Activated CD4-positive, alpha-beta T cell treated with anti-CD3 and anti-CD28 coated beads for 24 hours (primary cell): ENCODE measurements around the gene BAZ2B.
"Not testable (repeated sequence)": the region's sequence is repeated elsewhere in the genome, so short reads cannot be mapped to it uniquely, and the experiment has no call there.

Experiments used
- DNase-seq, 2 donors: peaks; one replicate each; pipeline ENCODE4 v3.0.0-alpha.2; 2020; ENCODE audit warnings: low read depth in 2 of 2

Gene BAZ2B, protein sequence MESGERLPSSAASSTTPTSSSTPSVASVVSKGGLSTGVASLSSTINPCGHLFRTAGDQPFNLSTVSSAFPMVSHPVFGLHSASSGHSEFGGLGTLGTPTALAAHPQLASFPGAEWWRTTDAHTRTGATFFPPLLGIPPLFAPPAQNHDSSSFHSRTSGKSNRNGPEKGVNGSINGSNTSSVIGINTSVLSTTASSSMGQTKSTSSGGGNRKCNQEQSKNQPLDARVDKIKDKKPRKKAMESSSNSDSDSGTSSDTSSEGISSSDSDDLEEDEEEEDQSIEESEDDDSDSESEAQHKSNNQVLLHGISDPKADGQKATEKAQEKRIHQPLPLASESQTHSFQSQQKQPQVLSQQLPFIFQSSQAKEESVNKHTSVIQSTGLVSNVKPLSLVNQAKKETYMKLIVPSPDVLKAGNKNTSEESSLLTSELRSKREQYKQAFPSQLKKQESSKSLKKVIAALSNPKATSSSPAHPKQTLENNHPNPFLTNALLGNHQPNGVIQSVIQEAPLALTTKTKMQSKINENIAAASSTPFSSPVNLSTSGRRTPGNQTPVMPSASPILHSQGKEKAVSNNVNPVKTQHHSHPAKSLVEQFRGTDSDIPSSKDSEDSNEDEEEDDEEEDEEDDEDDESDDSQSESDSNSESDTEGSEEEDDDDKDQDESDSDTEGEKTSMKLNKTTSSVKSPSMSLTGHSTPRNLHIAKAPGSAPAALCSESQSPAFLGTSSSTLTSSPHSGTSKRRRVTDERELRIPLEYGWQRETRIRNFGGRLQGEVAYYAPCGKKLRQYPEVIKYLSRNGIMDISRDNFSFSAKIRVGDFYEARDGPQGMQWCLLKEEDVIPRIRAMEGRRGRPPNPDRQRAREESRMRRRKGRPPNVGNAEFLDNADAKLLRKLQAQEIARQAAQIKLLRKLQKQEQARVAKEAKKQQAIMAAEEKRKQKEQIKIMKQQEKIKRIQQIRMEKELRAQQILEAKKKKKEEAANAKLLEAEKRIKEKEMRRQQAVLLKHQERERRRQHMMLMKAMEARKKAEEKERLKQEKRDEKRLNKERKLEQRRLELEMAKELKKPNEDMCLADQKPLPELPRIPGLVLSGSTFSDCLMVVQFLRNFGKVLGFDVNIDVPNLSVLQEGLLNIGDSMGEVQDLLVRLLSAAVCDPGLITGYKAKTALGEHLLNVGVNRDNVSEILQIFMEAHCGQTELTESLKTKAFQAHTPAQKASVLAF (N-terminal part only)

DNA sequence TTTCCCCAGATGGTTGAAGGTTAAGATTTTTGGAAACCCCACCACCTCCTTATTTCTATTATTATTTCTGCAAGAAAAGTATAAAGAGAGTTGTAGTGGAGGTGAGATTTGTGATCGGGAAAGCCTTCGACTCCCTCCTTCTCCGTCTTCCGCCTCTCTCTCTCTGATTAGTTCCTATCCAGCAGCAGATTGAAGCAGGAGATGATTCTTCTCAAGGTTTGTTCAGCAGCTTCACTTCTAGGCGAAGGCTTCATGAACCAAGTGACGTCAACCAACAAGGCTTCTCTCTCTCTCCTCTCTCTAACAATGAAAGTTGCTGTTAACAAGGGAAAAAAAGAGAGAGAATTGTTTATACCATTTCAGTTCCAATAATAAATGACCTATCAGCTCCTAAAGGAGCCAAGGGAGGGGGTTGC, at the start of gene BAZ2B:
BAZ2B (minus strand) TSS at position 263 of the 416 bp plus-strand sequence. CDS start 137,829 bp downstream, outside the sequence.
- DNase-seq: no peak

DNA sequence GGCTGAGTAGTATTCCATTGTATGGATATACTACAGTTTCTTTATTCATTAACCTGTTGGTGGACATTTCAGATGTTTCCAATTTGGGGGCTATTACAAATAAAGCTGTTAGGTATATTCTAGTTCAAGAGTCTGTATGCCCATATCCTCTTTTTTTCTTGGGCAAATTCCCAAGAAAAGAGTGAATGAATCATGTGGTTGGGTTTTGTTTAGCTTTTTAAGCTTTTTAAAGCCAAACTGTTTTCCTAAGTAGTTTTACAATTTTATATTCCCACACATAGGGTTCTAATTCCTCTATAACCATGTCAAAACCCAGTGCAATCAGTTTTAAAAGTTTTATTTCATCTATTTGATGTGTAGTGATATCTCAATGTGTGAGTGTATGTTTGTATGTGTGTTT, 44.9 kb upstream of the BAZ2B start:
- DNase-seq: no peak

DNA sequence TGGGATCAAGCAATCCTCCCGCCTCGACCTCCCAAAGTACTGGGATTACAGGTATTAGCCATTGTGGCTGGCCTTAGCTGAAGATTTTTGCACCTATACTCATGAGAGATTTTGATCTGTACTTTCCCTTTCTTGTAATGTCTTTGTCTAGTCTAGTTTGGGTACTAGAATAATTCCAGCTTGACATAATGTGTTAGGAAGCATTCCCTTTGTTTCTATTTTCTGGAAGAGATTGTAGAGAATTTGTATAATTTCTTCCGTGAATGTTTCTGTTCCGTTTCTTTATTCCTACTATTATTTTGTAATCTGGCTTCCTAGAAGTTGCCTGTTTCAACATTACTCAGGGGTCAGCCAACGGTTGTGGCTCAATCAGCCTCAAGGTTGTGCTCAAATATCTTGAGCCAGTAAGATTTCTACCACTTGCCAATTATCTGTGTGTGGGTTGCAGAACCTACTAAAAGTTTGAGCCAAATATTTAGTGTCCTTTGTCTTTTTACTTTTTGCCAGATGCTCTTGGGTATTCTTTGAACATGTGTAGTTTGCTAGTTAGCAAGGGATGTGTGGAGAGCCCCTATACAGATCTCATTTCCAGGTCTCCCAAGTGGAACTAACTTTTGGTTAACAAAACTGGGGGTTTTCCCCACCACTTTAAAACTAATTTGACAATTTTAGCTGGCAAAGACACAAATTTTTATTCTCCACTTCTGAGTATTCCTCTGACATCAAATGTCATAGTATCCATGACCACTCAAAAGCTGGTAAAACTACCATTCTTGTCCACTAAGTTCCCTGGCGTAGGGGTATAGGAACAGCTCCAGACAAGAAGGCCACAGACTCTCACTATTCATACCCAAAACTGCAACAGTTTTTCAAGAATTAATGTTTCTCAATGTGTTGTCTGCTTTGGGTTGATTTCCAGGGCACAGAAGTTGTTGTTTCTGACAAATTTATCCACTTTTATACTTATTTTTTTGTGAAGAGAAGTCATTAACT, 42.8 kb upstream of the BAZ2B start:
- no peak for DNase-seq

DNA sequence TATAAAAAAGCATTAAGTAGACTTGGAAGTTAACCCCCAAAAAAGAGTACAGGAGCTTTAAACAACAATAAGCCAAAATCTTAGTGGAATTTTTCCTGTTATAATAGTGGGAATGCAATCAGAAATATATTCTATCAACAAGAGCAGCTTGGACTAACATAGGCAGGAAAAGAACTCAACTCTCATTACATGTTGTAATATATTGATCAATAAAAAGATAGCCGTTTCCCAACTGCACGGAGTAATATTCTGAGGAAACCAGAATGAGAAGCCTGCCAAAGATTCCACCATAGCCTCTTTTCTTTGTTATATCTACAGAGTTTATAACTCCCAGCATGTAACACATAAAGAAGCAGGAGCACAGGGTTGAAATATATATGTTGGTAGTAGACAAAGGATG, 37.6 kb upstream of the BAZ2B start:
- DNase-seq: no peak

DNA sequence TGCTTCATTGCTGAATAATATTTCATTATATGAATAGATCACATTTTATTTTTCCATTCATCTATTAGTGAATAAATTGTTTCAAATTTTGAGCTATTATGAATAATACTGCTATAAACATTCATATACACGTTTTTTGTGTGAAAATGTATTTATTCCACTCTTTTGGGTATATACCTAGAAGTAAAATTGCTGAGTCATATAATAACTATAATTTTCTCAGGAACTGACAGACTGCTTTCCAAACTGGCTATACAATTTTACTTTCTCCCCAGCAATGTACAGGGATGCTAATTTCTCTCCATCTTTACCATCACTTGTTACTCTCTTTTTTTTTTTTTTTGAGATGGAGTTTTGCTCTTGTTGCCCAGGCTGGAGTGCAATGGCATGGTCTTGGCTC, 35.5 kb upstream of the BAZ2B start:
- DNase-seq: no peak

DNA sequence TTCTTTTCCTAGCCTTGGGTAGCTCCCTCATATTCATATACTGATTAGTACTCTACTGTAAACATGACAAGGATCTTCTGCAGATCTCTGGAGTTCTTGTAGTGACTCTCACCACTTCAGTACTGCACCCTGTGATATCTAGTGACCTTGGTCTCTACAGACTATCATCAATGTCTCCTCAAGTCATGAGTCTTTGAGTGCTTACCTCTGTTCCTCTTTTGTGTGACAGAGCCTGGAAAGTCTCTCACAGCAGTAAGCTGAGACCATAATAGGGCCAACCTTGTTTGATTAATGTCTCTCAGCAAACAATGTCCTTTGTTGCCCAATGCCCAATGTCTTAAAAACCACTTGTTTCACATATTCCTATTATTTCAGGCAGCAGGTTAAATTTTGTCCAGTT, 34.2 kb upstream of the BAZ2B start:
- no peak for DNase-seq

DNA sequence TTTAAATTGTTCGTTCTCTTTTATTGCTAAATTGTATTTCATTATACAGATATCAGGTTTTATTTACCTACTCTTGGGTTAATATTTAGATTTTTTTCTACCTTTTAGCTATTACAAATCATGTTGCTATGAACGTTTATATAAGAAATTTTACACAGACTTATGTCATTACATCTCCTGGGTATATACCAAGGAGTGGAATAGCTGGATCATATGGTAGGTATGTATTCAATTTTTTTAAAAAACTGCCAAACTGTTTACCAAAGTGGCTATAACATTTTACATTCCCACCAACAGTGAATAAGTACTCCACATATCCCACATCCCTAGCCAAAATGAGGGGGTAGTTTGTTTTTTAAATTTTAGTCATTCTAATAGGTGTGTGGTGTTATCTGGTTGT, 32.3 kb upstream of the BAZ2B start:
- DNase-seq: no peak

DNA sequence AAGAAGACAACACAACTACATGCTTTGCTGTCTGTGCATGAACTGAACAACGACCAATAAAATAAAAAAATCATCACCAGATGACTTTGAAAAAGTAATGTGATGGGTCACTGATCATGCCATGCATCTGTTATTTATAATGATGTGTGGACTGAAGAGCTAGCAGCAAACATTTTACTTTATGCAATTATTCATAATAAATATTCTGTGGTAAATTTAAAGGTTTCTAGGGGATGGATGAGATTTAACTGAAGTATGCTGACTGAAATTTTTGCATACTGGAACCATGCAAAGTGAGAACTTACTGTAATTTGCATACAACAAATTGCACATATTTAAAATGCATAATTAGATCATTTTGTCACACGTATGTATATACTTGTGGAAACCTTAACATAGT, 31.3 kb upstream of the BAZ2B start:
- DNase-seq: no peak

DNA sequence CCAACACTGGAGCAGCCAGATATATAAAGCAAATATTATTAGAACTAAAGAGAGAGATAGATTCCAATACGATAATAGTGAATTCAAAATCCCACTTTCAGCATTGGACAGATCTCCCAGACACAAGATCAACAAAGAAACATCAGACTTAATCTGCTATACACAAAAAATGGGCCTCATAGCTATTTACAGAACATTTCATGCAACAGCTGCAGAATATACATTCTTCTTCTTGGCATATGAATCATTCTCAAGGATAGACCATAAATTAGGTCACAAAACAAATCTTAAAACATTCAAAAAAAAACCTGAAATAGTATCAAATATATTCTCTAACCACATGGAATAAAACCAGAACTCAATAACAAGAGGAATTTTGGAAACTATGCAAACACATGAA, 23.8 kb upstream of the BAZ2B start:
- no peak for DNase-seq

DNA sequence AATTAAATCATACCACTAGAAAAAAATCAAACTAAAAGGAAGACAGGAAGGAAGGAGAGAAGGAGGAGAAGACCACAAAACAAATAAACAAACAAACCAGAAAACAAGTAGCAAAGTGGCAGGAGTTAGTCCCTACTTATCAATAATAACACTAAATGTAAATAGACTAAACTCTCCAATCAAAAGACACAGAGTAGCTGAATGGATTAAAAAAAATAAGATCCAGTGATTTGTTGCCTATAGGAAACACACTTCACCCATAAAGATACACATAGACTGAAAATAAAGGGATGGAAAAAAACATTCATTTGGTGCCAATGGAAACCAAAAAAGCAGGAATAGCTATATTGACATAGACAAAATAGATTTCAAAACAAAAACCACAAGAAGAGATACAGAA, 23.4 kb upstream of the BAZ2B start:
- DNase-seq: no peak

DNA sequence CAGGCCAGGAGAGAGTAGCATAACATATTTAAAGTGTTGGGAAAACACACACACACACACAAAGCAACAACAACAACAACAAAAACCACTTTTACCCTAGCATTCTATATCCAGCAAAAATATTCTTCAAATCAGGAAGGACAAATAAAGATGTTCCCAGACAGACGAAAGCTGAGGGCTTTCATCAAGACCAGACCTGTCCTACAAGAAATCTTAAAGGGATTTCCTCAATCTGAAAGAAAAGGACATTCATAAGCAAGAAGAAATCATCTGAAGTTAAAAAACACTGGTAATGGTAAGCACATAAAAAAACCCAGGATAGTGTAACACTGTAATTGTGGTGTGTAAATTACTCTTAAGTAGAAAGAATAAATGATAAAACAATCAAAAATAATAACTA, 22.7 kb upstream of the BAZ2B start:
- DNase-seq: no peak

DNA sequence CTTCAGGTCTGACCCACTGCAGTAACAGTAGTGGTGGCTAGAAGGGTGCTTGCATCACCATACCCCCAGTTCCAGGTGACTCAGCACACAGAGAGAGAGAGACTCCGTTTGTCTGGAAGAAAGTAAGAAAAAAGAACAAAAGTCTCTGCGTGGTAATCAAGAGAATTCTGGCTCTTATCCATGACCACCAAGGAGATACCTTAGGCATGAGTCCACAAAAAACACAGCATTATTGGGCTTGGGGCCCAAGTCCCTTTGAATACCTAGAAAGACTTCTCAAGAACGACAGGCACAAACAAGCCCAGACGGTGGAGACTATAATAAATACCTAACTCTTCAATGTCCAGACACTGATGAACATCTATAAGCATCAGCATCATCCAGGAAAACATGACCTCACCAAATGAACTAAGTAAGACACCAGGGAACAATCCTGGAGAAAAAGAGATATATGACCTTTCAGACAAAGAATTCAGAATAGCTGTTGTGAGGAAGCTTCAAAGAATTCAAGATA, 21.7 kb upstream of the BAZ2B start:
- no peak for DNase-seq

DNA sequence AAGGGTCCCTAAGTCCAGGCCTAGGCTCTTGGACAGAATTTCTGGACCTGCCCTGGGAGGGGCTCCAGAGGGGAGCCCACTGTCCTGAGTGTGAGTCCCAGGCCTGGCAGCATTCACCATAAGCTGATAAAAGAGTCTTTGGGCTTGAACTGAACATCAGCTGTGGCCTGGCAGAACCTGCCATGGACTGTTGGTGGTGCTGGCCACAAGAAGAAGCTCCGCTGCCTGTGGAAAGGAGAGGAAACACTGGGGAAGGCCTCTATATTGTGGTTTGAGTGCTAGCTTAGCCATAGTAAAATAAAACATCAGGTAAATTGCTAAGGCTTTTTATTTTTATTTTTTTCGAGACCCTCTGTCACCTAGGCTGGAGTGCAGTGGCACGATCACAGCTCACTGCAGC, 20.9 kb upstream of the BAZ2B start:
- no peak for DNase-seq

DNA sequence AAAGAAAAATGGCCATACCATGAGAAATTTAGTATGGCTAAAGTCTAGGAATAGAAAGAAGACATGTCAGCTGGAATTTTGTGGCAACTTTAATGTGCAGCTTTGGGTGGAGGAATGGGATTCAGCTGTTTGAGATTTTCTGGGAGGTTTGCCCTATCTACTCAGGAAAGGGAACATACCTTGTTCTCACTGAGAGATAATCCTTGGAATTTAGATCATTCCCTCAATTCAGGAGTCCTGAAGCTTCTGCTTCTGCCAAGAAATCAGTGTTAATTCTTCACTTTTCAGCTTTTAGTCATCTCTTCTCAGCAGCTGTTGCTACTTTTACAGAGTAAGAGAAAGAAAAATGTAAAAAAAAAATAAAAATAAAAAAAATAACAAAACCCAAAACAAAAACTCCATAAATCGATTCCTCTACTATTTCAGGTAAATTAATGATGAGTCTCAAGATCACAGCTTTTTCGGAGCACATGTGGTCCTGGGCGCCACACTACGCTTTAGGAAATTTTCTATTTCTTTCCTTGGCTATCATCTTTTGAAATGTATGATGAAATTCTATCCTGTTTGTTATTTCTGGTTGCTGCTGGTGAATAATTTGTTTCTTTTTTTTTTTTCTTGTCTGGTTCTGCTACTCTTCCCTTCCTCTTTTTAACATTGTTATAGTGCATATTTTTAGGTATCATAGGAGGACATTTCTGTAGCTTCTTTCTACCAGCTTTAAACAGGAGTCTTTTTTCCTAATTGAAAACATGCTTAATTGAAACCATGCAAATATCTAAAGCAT, 18.9 kb upstream of the BAZ2B start:
- DNase-seq: no peak

DNA sequence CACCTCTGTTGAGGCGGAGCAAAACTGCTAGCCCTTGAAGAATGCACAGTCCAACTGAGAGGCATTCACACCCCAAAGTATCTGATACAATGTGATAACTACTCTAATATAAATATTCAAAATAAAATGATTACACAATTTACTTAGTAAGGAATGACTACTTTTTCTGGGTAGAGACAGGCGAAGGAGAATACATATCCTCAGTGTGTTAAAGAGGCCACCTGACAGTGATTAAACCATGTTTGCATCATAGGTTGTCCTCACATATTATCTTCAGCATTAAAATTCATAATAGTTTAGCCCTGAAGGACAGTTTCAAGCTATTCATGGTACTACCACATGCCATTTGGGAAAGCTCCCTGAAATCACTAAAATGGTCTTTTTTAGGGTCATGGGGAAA, 16.9 kb upstream of the BAZ2B start:
- DNase-seq: no peak

DNA sequence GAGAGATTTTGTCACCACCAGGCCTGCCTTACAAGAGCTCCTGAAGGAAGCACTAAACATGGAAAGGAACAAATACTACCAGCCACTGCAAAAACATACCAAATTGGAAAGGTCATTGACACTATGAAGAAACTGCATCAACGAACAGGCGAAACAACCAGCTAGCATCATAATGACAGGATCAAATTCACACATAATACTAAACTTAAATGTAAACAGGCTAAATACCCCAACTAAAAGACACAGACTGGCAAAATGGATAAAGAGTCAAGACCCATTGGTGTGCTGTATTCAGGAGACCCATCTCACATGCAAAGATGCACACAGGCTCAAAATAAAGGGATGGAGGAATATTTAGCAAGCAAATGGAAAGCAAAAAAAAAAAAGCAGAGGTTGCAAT, 9.3 kb upstream of the BAZ2B start:
- not testable (repeated sequence) for DNase-seq

DNA sequence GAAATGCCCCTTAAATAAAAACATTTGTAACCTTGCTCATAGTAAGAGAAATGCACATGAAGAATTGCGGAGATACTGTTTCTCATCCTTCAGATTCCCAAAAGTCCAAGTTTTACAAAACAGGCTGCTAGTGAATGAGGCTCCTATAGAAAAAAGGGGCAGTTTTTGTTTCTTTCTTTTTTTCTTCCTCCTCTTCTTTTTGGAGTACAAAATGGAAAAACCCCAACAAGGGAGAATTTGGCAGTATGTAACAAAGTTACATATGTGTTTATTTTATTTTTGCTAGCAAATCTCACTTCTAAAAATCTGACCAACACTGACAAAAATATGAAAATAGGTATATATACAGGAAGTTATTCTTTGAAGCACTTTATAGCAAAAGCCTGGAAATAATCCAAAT, 7.1 kb upstream of the BAZ2B start:
- DNase-seq: no peak

DNA sequence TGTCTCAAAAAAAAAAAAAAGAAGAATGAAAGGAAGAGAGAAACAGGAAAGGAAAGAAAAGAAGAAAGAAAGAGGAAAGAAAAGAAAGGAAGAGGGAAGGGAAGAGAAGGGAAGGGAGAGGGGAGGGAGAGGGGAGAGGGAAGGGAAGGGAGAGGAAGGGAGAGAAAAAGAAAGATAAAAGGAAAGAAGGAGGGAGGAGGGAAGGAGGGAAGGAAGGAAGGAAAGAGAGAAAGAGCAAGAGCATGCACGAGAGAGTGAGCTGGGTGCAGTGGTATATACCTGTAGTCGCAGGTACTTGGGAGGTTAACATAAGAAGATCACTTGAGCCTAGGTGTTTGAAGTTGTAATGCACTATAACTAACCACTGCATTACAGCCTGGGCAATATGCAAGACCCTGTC, 6.6 kb upstream of the BAZ2B start:
- DNase-seq: no peak

DNA sequence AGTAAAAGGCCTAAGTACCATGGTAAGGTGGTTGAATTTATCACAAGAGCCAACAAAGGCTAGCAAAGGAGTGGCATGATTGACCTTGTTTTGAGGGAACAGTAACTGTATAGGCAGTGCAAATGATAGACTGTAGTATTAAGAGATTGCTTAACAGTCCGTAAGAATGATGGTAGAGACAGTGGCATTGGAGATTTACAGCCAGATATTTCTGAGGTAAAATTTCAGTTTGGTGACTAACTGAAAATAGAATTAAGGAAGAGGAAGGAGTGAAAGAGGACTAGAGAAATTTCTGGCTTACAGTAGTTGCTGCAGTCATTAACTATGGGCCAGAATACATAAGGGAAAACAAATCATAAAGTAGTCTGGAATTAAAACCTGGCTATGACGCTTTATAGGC, 4.4 kb upstream of the BAZ2B start:
- no peak for DNase-seq

DNA sequence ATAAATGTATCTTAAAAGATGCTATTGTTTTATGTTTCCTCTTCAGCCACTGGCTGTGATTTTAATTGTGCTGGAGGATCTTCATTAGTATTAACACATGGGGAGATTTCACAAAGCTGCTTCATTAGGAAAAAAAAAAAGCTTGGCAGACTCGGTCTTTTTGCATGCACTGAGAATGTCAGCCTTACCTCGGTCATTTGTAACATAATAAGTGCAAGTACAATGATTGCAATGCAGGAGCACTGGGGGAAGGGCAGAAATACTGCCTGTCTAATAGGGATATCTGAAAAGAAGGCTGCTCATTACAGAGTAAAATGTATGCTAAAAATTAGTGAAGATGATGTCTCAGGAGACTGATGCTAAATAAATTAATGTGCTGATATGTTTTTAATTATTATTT, 1.3 kb upstream of the BAZ2B start:
- no peak for DNase-seq
